Ascending aorta (tissue), 2 donors: ENCODE data around the gene RGS6. TPM values are rescaled to one million over a fixed set of nuclear protein-coding genes. Genes with fewer than 3 reads are reported as not detected.

Source experiments
- DNase-seq, 2 donors: peaks; one replicate each; pipeline ENCODE4 v3.0.0-alpha.2; 2019; ENCODE audit warnings: low spot score in 2 of 2
- H3K27ac ChIP-seq, 2 donors: fragments of 200-600 bp; sonication (generic); one replicate each; pipeline ENCODE4 v1.5.1; 2016 to 2017; ENCODE audit warnings: mild to moderate bottlenecking in 1 of 2
- H3K27me3 ChIP-seq: fragments of 200-600 bp; sonication (generic); one replicate; pipeline ENCODE4 v1.5.1; 2017
- H3K36me3 ChIP-seq, 2 donors: fragments of 200-600 bp; sonication (generic); one replicate each; pipeline ENCODE4 v1.5.1; 2016
- H3K4me1 ChIP-seq, 2 donors: fragments of 200-600 bp; sonication (generic); one replicate each; pipeline ENCODE4 v1.5.1; 2016 to 2017; ENCODE audit warnings: mild to moderate bottlenecking in 1 of 2
- H3K4me3 ChIP-seq, 2 donors: fragments of 200-600 bp; sonication (generic); one replicate each; pipeline ENCODE4 v1.5.1; 2016 to 2017; ENCODE audit warnings: mild to moderate bottlenecking in 1 of 2
- H3K9me3 ChIP-seq, 2 donors: fragments of 200-600 bp; sonication (generic); one replicate each; pipeline ENCODE4 v1.5.1; 2016
- CTCF ChIP-seq, 3 experiments: fragments of 200-600 bp in 2 of 3; fragments of 450-650 bp in 1 of 3; sonication (generic) in 2 of 3; IDR thresholded peaks; one replicate each; pipeline ENCODE4 v1.5.1; 2016 to 2019; ENCODE audit warnings: antibody characterized with exemption in 3 of 3, mild to moderate bottlenecking in 1 of 3, moderate library complexity in 1 of 3
- intact Hi-C: fragments of 100-400 bp; cut with DNase I; formaldehyde crosslinking; loops from one replicate; pipeline ENCODE4 v1.15.1; 2023
- total RNA-seq: library from RNA; depleted of rRNA; stranded (reverse); fragments of >200 nt; gene quantifications from one replicate; pipeline ENCODE4 v1.1.0, GENCODE V29; 2016

The RGS6 gene
- total RNA-seq, 1 donor from 2014 or later = 0.11 TPM

DNA sequence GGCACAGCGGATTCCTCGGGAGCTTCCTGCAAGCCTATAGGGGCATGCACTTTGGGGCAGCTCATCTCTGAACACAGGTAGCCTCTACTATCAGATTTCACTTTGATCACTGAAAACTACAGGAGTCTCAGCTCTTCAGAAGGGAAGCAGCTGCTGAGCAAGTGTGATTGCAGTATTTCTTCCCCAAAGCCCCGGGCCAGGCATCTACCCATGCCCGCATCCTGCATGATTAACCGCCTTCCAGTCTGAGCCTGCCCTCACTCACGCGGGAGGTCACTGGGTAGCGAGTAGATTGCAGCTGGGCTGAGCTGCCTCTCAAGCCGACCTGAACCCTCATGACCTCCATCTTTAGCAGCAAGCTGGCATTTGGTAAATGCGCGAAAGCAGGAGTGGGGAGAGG lies 627.0 kb downstream of the RGS6 start:
- intact Hi-C loops = loop anchor here (5.0 to 10.0 kb wide), 4 partner anchors 158 to 348 kb away; no protein-coding TSS in a partner anchor
- Histone ChIP-seq H3K36me3 (no peaks in the 10 kb centered on the region), H3K27me3 (no peaks in the 10 kb centered on the region), H3K4me3 (no peak overlapping the region), H3K4me1 (peaks cover 3 to 20% of the 10 kb centered on the region in 2 donors), H3K27ac (peak overlapping the region; percentile 55 to 75), H3K9me3 (no peaks in the 10 kb centered on the region)
- no peak for DNase-seq
- no peak for TF ChIP-seq CTCF (IDR thresholded peaks at IDR 0.05)

DNA sequence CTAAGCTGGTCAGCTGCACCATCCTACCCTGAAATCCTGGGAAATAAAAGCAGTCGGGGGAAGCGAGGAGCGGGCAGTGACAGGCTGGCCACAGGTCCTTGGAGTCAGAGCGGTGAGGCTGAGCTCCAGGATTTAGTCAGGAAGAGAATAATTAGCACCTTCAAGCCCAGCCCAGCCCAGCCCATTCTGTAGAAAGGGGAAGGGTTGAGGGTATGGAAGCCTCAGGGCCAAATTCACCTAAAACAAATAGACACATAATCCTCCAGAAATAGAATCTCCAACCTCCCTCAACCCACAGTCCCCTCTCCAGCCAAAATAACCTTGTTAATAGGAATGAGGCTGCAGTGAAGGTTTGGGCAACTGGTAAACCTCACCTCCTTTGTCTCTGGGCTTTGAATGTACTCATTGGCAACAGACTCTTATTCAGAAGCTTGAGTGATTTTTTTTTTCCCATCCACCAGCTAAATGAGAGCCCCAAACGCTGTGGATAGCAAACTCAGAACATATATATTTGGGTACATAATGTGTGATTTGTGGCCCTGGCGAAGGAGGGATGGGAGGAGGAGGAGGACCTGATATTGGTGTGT lies 627.5 kb downstream of the RGS6 start:
- peak overlapping the region; percentile 55 to 75 for H3K27ac ChIP-seq
- no peaks in the 10 kb centered on the region for H3K27me3 ChIP-seq
- peaks cover 3 to 23% of the 10 kb centered on the region in 2 donors for H3K4me1 ChIP-seq
- DNase-seq = no peak
- H3K9me3 ChIP-seq = no peaks in the 10 kb centered on the region
- no peaks in the 10 kb centered on the region for H3K36me3 ChIP-seq
- TF ChIP-seq CTCF (IDR thresholded peaks at IDR 0.05) = no peak
- intact Hi-C loops = loop anchor here (5.0 to 10.0 kb wide), 4 partner anchors 158 to 348 kb away; no protein-coding TSS in a partner anchor
- no peak overlapping the region for H3K4me3 ChIP-seq

- no peaks in the 10 kb centered on the region for H3K27me3 ChIP-seq
- H3K4me1 ChIP-seq = peaks cover 3 to 27% of the 10 kb centered on the region in 2 donors
- no peak overlapping the region for H3K4me3 ChIP-seq
- no peak for DNase-seq
- no peaks in the 10 kb centered on the region for H3K36me3 ChIP-seq
- no peaks in the 10 kb centered on the region for H3K9me3 ChIP-seq
- TF ChIP-seq CTCF (IDR thresholded peaks at IDR 0.05) = no peak
- H3K27ac ChIP-seq = peak overlapping the region in 1 of 2 donors; percentile 75
- intact Hi-C loops = no loop called here
Observed at GRCh38 chr14:72560331-72560730, 628.1 kb downstream of the RGS6 start.

- Histone ChIP-seq H3K4me1 (peaks cover 3 to 27% of the 10 kb centered on the region in 2 donors), H3K4me3 (no peak overlapping the region), H3K27ac (no peak overlapping the region), H3K27me3 (no peaks in the 10 kb centered on the region), H3K36me3 (no peaks in the 10 kb centered on the region), H3K9me3 (no peaks in the 10 kb centered on the region)
- intact Hi-C loops = no loop called here
- DNase-seq = no peak
- TF ChIP-seq CTCF (IDR thresholded peaks at IDR 0.05) = no peak
Observed at GRCh38 chr14:72560889-72561493, 628.8 kb downstream of the RGS6 start.

GRCh38 chr14:72562300-72562699 lies 630.1 kb downstream of the RGS6 start:
- Histone ChIP-seq H3K4me1 (peaks cover 3 to 27% of the 10 kb centered on the region in 2 donors), H3K27me3 (no peaks in the 10 kb centered on the region), H3K27ac (no peak overlapping the region), H3K9me3 (no peaks in the 10 kb centered on the region), H3K36me3 (no peaks in the 10 kb centered on the region), H3K4me3 (no peak overlapping the region)
- intact Hi-C loops = no loop called here
- no peak for DNase-seq
- TF ChIP-seq CTCF (IDR thresholded peaks at IDR 0.05) = no peak
